Cardiac muscle cell (in vitro differentiated cells and primary cell): ENCODE data around the gene B4GALT5. TPM values are rescaled to one million over a fixed set of nuclear protein-coding genes. Genes with fewer than 3 reads are reported as not detected.

Experiments used
- DNase-seq, 2 donors: peaks; one replicate each; pipeline versions ENCODE4 v3.0.0 to v3.0.0-alpha.2; 2010 to 2017; ENCODE audit warnings: low read depth in 1 of 2, low spot score in 1 of 2
- H3K27ac ChIP-seq: fragments of 200-600 bp; sonication (generic); 2 replicates; pipeline ENCODE4 v1.5.1; 2016
- H3K27me3 ChIP-seq: fragments of 200-600 bp; sonication (generic); 2 replicates; pipeline ENCODE4 v1.6.0; 2016; ENCODE audit warnings: control low read depth
- H3K36me3 ChIP-seq: fragments of 200-600 bp; sonication (generic); 2 replicates; pipeline ENCODE4 v1.5.1; 2016; ENCODE audit warnings: control low read depth
- H3K4me1 ChIP-seq: fragments of 200-600 bp; sonication (generic); 2 replicates; pipeline ENCODE4 v1.8.1; 2017; ENCODE audit warnings: low read depth, mild to moderate bottlenecking, mixed run types
- H3K4me3 ChIP-seq: fragments of 200-600 bp; sonication (generic); 2 replicates; pipeline ENCODE4 v1.5.1; 2016; ENCODE audit warnings: mild to moderate bottlenecking
- H3K9me3 ChIP-seq: fragments of 200-600 bp; sonication (generic); 2 replicates; pipeline ENCODE4 v1.5.1; 2017; ENCODE audit warnings: low read depth, mild to moderate bottlenecking, control low read depth
- CTCF ChIP-seq: IDR thresholded peaks from 2 replicates; pipeline ENCODE4 v1.5.1; 2012; ENCODE audit warnings: low read depth, mild to moderate bottlenecking, low read length
- polyA plus RNA-seq: library from polyadenylated mRNA; unstranded; fragments of >200 nt; fragmentation: Nextera tagmentation; extraction: Ambion mirVana; gene quantifications from 2 replicates; pipeline ENCODE4 v1.2.1, GENCODE V29; 2016
- total RNA-seq: library from RNA; depleted of rRNA; stranded (reverse); fragments of >200 nt; gene quantifications from 2 replicates; pipeline ENCODE4 v1.2.3, GENCODE V29; 2016

B4GALT5 gene
- total and polyA plus RNA-seq, 2 experiments from 2014 or later: 11.5 to 26.5 TPM

GRCh38 chr20:49697071-49697470, 16.6 kb downstream of the B4GALT5 start:
- Histone ChIP-seq H3K4me1 (peaks cover 10% of the 10 kb centered on the region), H3K27me3 (no peaks in the 10 kb centered on the region), H3K36me3 (no peaks in the 10 kb centered on the region), H3K4me3 (no peak overlapping the region), H3K27ac (no peak overlapping the region), H3K9me3 (no peaks in the 10 kb centered on the region)
- no peak for TF ChIP-seq CTCF
- no peak for DNase-seq

GRCh38 chr20:49696594-49696993, 17.1 kb downstream of the B4GALT5 start:
- Histone ChIP-seq H3K4me3 (no peak overlapping the region), H3K27me3 (no peaks in the 10 kb centered on the region), H3K36me3 (no peaks in the 10 kb centered on the region), H3K27ac (no peak overlapping the region), H3K9me3 (no peaks in the 10 kb centered on the region), H3K4me1 (peaks cover 10% of the 10 kb centered on the region)
- no peak for DNase-seq
- TF ChIP-seq CTCF: no peak

GRCh38 chr20:49695830-49696229, 17.8 kb downstream of the B4GALT5 start:
- Histone ChIP-seq H3K4me1 (peaks cover 10% of the 10 kb centered on the region), H3K27ac (no peak overlapping the region), H3K27me3 (no peaks in the 10 kb centered on the region), H3K36me3 (no peaks in the 10 kb centered on the region), H3K9me3 (no peaks in the 10 kb centered on the region), H3K4me3 (no peak overlapping the region)
- no peak for DNase-seq
- TF ChIP-seq CTCF: no peak

GRCh38 chr20:49694450-49695071, 19.1 kb downstream of the B4GALT5 start:
- no peak overlapping the region for H3K4me3 ChIP-seq
- no peak for TF ChIP-seq CTCF
- no peaks in the 10 kb centered on the region for H3K36me3 ChIP-seq
- H3K4me1 ChIP-seq: peaks cover 7% of the 10 kb centered on the region
- no peak overlapping the region for H3K27ac ChIP-seq
- DNase-seq: no peak
- H3K9me3 ChIP-seq: no peaks in the 10 kb centered on the region
- no peaks in the 10 kb centered on the region for H3K27me3 ChIP-seq

- no peaks in the 10 kb centered on the region for H3K9me3 ChIP-seq
- DNase-seq: no peak
- no peaks in the 10 kb centered on the region for H3K4me1 ChIP-seq
- no peaks in the 10 kb centered on the region for H3K27me3 ChIP-seq
- no peaks in the 10 kb centered on the region for H3K36me3 ChIP-seq
- no peak for TF ChIP-seq CTCF
- no peak overlapping the region for H3K27ac ChIP-seq
- no peak overlapping the region for H3K4me3 ChIP-seq
These were observed 20.1 kb downstream of the B4GALT5 start for GRCh38 chr20:49693435-49694171.
